NT2/D1 (cell line): ENCODE data around the gene ARMC6.

ENCODE experiments used
- SUZ12 ChIP-seq: IDR thresholded peaks from 2 replicates; pipeline ENCODE4 v1.6.1; 2011; ENCODE audit not compliant: insufficient read length, insufficient read depth; ENCODE audit errors: extremely low read depth
- YY1 ChIP-seq: IDR thresholded peaks from 2 replicates; pipeline ENCODE4 v1.6.1; 2011; ENCODE audit not compliant: insufficient read length, insufficient read depth
- ZNF274 ChIP-seq: IDR thresholded peaks from 2 replicates; pipeline ENCODE4 v1.6.1; 2011; ENCODE audit warnings: mild to moderate bottlenecking, low read depth, low read length

- TF ChIP-seq YY1 (no peak), ZNF274 (no peak), SUZ12 (no peak)
These were observed 72.1 kb downstream of the ARMC6 start for GRCh38 chr19:19105365-19106055.
